Activated T-cell treated with anti-CD3 and anti-CD28 coated beads, Interleukin-2, amount 50 U/mL, for 1 hour (primary cell): Measurements from ENCODE around the gene CCDC68.
"Not testable (repeated sequence)": the region's sequence is repeated elsewhere in the genome, so short reads cannot be mapped to it uniquely, and the experiment has no call there.

Experiments
- DNase-seq: peaks from one replicate; pipeline ENCODE4 v3.0.0-alpha.2; 2020

Gene CCDC68

DNA sequence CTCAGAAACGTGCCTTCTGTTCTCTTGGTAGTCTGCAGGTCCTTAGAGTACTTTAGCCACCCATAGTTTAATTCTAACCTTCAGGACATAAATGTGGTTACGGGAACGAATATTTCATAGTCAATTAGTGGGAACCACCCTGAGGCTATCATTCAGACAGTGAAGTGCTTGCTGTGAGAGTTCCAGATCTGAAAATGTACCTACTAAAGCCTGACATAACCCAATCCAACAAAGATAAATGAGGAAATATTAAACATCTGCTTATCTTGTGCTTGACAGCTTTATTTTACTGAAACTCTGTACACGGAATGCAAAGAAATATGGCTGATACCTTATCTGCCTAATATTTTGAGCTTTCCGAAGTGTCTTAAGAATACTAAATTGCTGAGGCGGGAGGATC lies 88.0 kb downstream of the CCDC68 start:
- DNase-seq = no peak

DNA sequence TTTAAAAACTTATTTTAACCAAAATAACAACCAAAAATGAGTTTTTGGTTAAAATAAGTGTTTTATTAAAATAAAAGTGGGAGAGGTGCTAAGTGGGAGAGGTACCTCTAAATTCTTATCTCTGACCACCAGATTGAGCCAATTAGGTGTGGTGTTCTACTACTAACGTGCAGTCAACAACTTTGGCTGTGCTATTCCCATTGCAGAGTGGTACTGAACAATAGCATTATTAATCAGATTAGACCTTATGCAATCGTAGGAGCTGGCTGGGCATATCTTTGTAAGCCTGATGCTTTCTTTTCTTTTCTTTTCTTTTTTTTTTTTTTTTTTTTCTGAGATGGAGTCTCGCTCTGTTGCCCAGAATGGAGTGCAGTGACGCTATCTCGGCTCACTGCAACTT lies 92.1 kb downstream of the CCDC68 start:
- DNase-seq = no peak

DNA sequence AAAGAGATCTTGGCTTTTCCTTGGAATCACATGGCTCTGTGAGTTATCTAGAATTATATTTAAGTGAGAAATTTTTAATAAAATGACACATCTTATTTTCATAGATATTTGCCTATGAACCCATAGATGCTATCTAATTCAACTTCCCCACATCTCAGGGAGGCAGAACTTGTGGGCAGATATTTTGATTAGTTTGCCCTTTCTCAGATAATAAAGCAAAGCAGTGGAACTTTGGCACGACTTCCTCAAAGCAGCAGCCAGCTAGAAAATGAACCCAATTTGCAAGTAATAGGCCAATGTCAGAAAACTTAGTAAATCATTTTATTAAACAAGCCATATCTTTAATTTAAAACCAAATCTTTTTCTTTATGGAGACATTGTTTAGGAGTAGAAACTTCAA lies 98.3 kb downstream of the CCDC68 start:
- no peak for DNase-seq

DNA sequence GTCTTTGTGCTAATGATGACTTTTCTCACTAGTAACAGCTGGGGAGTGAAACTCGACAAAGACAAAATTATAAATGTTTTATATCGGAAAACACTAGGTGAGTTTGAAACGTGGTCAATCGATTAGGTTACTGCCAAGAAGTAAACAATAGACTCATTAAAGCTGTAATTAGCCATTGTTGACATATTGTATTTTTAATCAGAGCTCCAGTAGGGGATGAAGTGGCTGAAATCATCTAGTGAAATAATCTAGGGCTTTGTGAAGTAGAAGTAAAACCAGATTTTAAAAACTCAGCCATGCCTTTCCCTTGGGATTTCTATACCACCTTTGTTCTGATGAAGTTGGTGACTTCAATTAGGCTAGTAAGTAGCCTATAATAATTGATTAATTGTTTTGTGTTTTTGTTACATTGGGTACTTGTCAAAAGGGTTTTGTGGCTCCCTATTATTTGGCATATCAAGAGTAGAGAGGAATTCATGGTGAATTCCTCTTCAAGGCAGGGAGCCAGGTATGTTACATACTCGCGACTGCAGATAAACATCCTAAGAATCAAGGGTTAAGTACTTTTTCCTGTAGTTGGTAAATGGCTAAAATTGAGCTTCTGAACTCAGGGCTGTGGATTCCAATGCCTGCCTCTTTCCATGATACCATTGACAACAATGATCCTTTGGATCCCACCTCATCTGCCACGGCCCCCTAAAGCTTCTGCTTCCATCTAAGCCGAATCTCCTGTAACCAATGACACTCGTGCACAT lies 99.4 kb downstream of the CCDC68 start:
- DNase-seq = no peak

DNA sequence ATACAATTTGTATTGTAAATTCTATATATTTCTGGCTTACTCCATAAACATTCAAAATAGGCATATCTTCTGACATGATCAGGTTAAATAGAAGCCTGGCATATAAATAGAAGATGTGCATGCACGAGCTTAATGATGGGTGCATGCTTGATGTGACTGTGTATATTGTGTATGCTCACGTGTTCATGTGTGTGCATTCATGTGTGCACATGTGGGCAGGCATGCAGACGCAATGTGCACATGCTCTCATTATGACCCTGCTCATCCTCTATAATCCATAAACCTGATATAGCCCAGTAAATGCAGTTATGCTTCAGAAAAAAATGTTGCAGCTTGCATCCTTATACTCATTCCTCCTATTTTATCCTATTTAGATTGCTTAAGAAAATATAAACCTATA lies 101.8 kb downstream of the CCDC68 start:
- no peak for DNase-seq

DNA sequence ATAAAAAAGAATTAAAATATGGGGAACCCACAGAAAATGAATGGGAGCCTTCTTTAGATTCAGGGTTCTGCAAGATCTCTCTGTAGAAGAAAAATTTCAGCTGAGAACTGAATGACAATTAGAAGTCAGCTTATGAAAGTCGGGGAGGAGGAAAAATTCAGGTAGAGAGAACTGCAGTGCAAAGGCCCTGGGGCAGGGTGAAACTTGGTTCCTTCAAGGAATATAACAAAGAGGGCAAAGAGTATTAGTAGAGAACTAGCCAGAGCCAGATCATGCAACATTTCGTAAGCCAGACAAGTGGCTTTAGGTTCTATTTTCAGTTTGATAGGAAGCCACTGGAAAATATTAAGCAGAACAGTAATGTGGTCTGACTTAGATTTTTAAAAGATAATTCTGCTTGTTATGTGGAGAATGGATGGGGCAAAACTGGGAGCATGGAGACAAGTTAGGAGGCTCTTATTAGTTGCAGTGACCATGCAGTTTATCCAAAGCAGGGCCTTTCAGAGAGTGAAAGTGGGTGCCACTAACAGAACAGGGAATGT lies 103.1 kb downstream of the CCDC68 start:
- no peak for DNase-seq

DNA sequence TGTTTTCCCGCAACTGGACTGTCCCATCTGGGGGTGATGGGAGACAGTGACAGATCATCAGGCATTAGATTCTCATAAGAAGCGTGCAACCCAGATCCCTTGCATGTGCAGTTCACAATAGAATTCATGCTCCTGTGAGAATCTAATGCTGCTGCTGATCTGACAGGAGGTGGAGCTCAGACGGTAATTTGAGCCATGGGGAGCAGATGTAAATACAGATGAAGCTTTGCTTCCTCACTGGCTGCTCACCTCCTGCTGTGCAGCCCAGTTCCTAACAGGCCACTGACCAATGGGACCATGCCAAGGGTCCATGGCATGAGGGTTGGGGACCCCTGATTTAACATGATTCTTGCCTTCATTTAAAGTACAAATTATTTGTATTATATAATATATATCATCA lies 104.2 kb downstream of the CCDC68 start:
- DNase-seq = not testable (repeated sequence)

DNA sequence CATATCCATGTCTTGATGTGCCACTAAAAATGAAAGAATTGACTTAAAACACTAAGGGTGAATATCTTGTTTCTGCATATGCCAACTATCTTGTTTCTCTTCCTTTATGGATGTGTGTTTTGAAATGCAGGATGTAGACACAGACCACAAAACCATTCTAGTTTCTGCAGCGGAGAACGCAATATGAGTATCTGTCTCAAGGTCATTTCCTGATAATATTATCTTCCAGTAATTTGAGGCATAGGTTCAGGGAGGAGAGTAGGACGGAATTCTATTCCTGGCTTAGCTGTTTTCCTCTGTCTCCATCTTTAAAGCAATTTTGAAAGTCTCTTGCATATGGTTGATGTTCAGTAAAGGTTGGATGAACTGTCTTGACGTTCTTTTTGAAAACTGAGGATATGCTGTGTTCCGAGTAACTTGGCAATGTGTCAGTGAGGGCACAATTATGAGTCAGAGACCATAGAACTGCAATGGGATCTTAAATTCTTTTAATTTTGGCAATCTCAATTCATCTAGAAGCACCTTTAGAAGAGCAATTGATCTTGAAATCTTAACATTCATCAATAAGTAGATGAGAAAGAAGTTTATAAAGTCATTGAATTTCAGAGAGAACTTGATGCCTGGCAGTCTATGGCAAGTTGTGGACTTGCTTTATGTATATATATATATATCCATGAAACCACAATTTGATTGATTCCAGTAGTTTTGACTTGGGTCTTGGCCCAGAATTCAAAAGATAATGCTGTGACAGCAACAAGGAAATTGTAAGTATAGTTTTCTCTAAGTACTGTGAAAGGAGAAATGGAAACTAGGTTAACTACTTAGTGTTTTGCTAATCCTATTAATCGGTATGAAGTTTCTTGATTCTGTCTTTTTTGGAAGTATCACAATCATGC lies 106.2 kb downstream of the CCDC68 start:
- no peak for DNase-seq
